Left ventricle myocardium superior (tissue), 1 donor: ENCODE measurements around the gene IL16. TPM values are rescaled to one million over a fixed set of nuclear protein-coding genes. Genes with fewer than 3 reads are reported as not detected.
"Not testable (repeated sequence)": the region's sequence is repeated elsewhere in the genome, so short reads cannot be mapped to it uniquely, and the experiment has no call there.

Source experiments
- ATAC-seq: fragments of 200-7000 bp; cut with Tn5 transposase; one replicate; pipeline ENCODE4 v1.9.1; 2020; ENCODE audit warnings: mild to moderate bottlenecking, moderate library complexity
- DNase-seq: peaks from one replicate; pipeline ENCODE4 v3.0.0-alpha.2; 2020
- intact Hi-C: fragments of 100-400 bp; cut with micrococcal nuclease; formaldehyde crosslinking; loops from one replicate; pipeline ENCODE4 v1.11.0; 2022
- total RNA-seq: library from RNA; stranded (reverse); fragmentation: NEBNext Ultra II Directional; extraction: Animal tissue kit (Norgen Biotek cat#: 25700); gene quantifications from one replicate; pipeline ENCODE4 v1.2.1, GENCODE V29; 2021
- donor health status: DM: no; HTN: yes; CAD: no; lungs with severe emphysema.

IL16 gene
- total RNA-seq, 1 donor from 2014 or later = 5.5 TPM

- intact Hi-C loops = no loop called here
- DNase-seq (no peak), ATAC-seq (no peak)
These were observed 1.3 kb upstream of the IL16 start for GRCh38 chr15:81195339-81195864.

GRCh38 chr15:81197255-81197630 is 564 bp downstream of the IL16 start:
- no peak for DNase-seq
- intact Hi-C loops = no loop called here
- no peak for ATAC-seq

GRCh38 chr15:81197688-81198281 is 1.1 kb downstream of the IL16 start:
- ATAC-seq (no peak), DNase-seq (no peak)
- intact Hi-C loops = no loop called here

GRCh38 chr15:81199031-81199779 is 2.5 kb downstream of the IL16 start:
- ATAC-seq (no peak), DNase-seq (no peak)
- intact Hi-C loops = no loop called here

- DNase-seq (no peak), ATAC-seq (no peak)
- intact Hi-C loops = no loop called here
These were observed 9.3 kb downstream of the IL16 start for GRCh38 chr15:81206018-81206417.

- DNase-seq, intact Hi-C loops, ATAC-seq: not testable (repeated sequence)
These were observed 11.3 kb downstream of the IL16 start for GRCh38 chr15:81207987-81208386.

- peak; percentile 39 for DNase-seq
- ATAC-seq = peak; percentile 85
- intact Hi-C loops = no loop called here
These were observed 13.0 kb downstream of the IL16 start for GRCh38 chr15:81209635-81210034.

- ATAC-seq (peak; percentile 70), DNase-seq (peak; percentile 38)
- intact Hi-C loops = no loop called here
These were observed 14.7 kb downstream of the IL16 start for GRCh38 chr15:81211376-81211775.

- DNase-seq (no peak), ATAC-seq (no peak)
- intact Hi-C loops = no loop called here
These were observed 17.3 kb downstream of the IL16 start for GRCh38 chr15:81213982-81214381.

- ATAC-seq = no peak
- DNase-seq = no peak
- intact Hi-C loops = no loop called here
These were observed 18.9 kb downstream of the IL16 start for GRCh38 chr15:81215531-81215930.

- no peak for DNase-seq
- no peak for ATAC-seq
- intact Hi-C loops = no loop called here
These were observed 19.3 kb downstream of the IL16 start for GRCh38 chr15:81215983-81216382.

GRCh38 chr15:81216422-81216821 is 19.7 kb downstream of the IL16 start:
- ATAC-seq (no peak), DNase-seq (peak; percentile 43)
- intact Hi-C loops = no loop called here

GRCh38 chr15:81221449-81221848 is 24.8 kb downstream of the IL16 start:
- DNase-seq (no peak), ATAC-seq (peak; percentile 61)
- intact Hi-C loops = no loop called here

GRCh38 chr15:81222007-81222406 is 25.3 kb downstream of the IL16 start:
- ATAC-seq (no peak), DNase-seq (no peak)
- intact Hi-C loops = no loop called here

- intact Hi-C loops = no loop called here
- ATAC-seq = no peak
These were observed 26.8 kb downstream of the IL16 start for GRCh38 chr15:81223346-81223971.

GRCh38 chr15:81224232-81224631 is 27.6 kb downstream of the IL16 start:
- DNase-seq (peak; percentile 38), ATAC-seq (peak; percentile 54)
- intact Hi-C loops = no loop called here

More at GRCh38 chr15:81223346-81223971, 26.8 kb downstream of the IL16 start:
- DNase-seq = no peak

- DNase-seq = peak; percentile 74
- ATAC-seq = peak; percentile 76
- intact Hi-C loops = no loop called here
These were observed 28.5 kb downstream of the IL16 start for GRCh38 chr15:81225161-81225671.

- intact Hi-C loops = no loop called here
- ATAC-seq (no peak), DNase-seq (no peak)
These were observed 31.0 kb downstream of the IL16 start for GRCh38 chr15:81227716-81228115.

- DNase-seq (peak; percentile 69), ATAC-seq (peak; percentile 79)
- intact Hi-C loops = no loop called here
These were observed 32.9 kb downstream of the IL16 start for GRCh38 chr15:81229586-81229985.
